Ramos (cell line): ENCODE results near the gene DENND4C.
"Not testable (repeated sequence)": the region's sequence is repeated elsewhere in the genome, so short reads cannot be mapped to it uniquely, and the experiment has no call there.

Experiments used
- in situ Hi-C: fragments of 300-500 bp; cut with MboI; formaldehyde crosslinking; loops from one replicate; pipeline ENCODE4 v1.14.3; 2022; ENCODE audit warnings: low sequenced_read_pairs; ENCODE audit not compliant: unreplicated experiment

Gene DENND4C

GRCh38 chr9:19230355-19231125 lies at the start of gene DENND4C:
DENND4C (plus strand) TSS chr9:19230693; CDS start chr9:19276175, 45,482 bp downstream.
- in situ Hi-C loops, result no loop called here

- in situ Hi-C loops, result no loop called here
Observed at GRCh38 chr9:19180991-19181390, 49.5 kb upstream of the DENND4C start.

GRCh38 chr9:19181561-19181960 lies 48.9 kb upstream of the DENND4C start:
- in situ Hi-C loops, result no loop called here

GRCh38 chr9:19184144-19184917 lies 46.2 kb upstream of the DENND4C start:
- in situ Hi-C loops, result no loop called here

- in situ Hi-C loops, result no loop called here
Observed at GRCh38 chr9:19185191-19185590, 45.3 kb upstream of the DENND4C start.

- in situ Hi-C loops, result no loop called here
Observed at GRCh38 chr9:19186232-19186631, 44.3 kb upstream of the DENND4C start.

- in situ Hi-C loops, result no loop called here
Observed at GRCh38 chr9:19188771-19189170, 41.7 kb upstream of the DENND4C start.

GRCh38 chr9:19192202-19193028 lies 38.1 kb upstream of the DENND4C start:
- in situ Hi-C loops, result no loop called here

- in situ Hi-C loops, result no loop called here
Observed at GRCh38 chr9:19193029-19193324, 37.5 kb upstream of the DENND4C start.

- in situ Hi-C loops, result not testable (repeated sequence)
Observed at GRCh38 chr9:19193358-19193973, 37.0 kb upstream of the DENND4C start.

- in situ Hi-C loops, result no loop called here
Observed at GRCh38 chr9:19198406-19198805, 32.1 kb upstream of the DENND4C start.

GRCh38 chr9:19199012-19199411 lies 31.5 kb upstream of the DENND4C start:
- in situ Hi-C loops, result no loop called here

GRCh38 chr9:19200229-19200628 lies 30.3 kb upstream of the DENND4C start:
- in situ Hi-C loops, result no loop called here

- in situ Hi-C loops, result no loop called here
Observed at GRCh38 chr9:19201899-19202891, 28.3 kb upstream of the DENND4C start.

GRCh38 chr9:19203058-19203457 lies 27.4 kb upstream of the DENND4C start:
- in situ Hi-C loops, result no loop called here

- in situ Hi-C loops, result no loop called here
Observed at GRCh38 chr9:19208653-19209052, 21.8 kb upstream of the DENND4C start.

- in situ Hi-C loops, result no loop called here
Observed at GRCh38 chr9:19209188-19209587, 21.3 kb upstream of the DENND4C start.

GRCh38 chr9:19213823-19214222 lies 16.7 kb upstream of the DENND4C start:
- in situ Hi-C loops, result no loop called here

GRCh38 chr9:19216466-19216865 lies 14.0 kb upstream of the DENND4C start:
- in situ Hi-C loops, result no loop called here
